ENCODE results near the gene PLAAT2. TPM values are rescaled to one million over a fixed set of nuclear protein-coding genes. Genes with fewer than 3 reads are reported as not detected.
A peak's percentile ranks its signal among the peaks of the same experiment; 100 is the strongest.

PLAAT2 gene
- total and polyA plus RNA-seq, 2 experiments from 2014 or later = 0.77 to 1.9 TPM

DNA sequence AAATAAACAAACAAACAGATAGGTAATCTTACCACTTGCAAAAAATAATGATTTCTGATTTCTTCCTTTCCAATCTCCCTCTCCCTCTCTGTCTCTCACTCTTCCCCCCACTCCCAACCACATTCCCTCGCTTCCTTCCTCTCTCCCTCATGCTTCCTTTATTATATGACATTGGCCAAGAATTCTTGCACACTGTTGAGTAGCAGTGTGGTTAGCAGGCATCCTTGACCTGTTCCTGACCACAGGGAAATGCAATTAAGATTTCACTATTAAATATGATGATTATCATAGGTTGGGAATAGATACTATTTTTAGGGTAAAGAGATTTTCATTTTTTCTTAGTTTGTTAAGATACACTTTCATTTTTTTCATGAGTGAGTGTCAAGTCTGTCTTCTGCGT lies 41.3 kb downstream of the PLAAT2 start:
- peak overlapping the region; percentile 30 for H3K27ac ChIP-seq
- H3K4me3 ChIP-seq = no peak overlapping the region
- H3K9me3 ChIP-seq (ENCODE audit: low read depth) = peaks cover 2% of the 10 kb centered on the region
- H4K20me1 ChIP-seq (ENCODE audit: insufficient read depth, poor library complexity, severe bottlenecking) = no peaks in the 10 kb centered on the region
- H3K4me1 ChIP-seq (ENCODE audit: insufficient read depth) = no peaks in the 10 kb centered on the region
- H3K27me3 ChIP-seq = no peaks in the 10 kb centered on the region
- no peaks in the 10 kb centered on the region for H3K79me2 ChIP-seq
- no peak for DNase-seq (ENCODE audit: low spot score)
- no peak overlapping the region for H2AFZ ChIP-seq
- 90% methylated on average over 2 of the region's 2 CpGs for WGBS (ENCODE audit: low lambda C conversion rate, missing lambda C conversion rate)
- TF ChIP-seq CTCF (IDR thresholded peaks at IDR 0.05; ENCODE audit: poor library complexity) (no peak), EZH2 (IDR thresholded peaks at IDR 0.05; ENCODE audit: borderline replicate concordance) (no peak), EZH2phosphoT487 (IDR thresholded peaks at IDR 0.05; ENCODE audit: low read depth, severe bottlenecking, unreplicated experiment) (no peak)
- H3K4me2 ChIP-seq = no peak overlapping the region
- no peaks in the 10 kb centered on the region for H3K36me3 ChIP-seq (replicated peaks; ENCODE audit: insufficient read depth, low read depth)
- no peaks in the 10 kb centered on the region for H3K9me2 ChIP-seq (replicated peaks; ENCODE audit: insufficient read depth)

GRCh38 chr11:63520606-63521170 lies 42.5 kb downstream of the PLAAT2 start:
- TF ChIP-seq EZH2phosphoT487 (IDR thresholded peaks at IDR 0.05; ENCODE audit: low read depth, severe bottlenecking, unreplicated experiment) = no peak
- TF ChIP-seq EZH2 (IDR thresholded peaks at IDR 0.05; ENCODE audit: borderline replicate concordance) = no peak
- no peak for TF ChIP-seq CTCF (IDR thresholded peaks at IDR 0.05; ENCODE audit: poor library complexity)
- Histone ChIP-seq H3K4me3 (no peak overlapping the region), H3K4me1 (ENCODE audit: insufficient read depth) (no peaks in the 10 kb centered on the region), H3K4me2 (no peak overlapping the region), H3K9me2 (replicated peaks; ENCODE audit: insufficient read depth) (no peaks in the 10 kb centered on the region), H2AFZ (no peak overlapping the region), H3K36me3 (replicated peaks; ENCODE audit: insufficient read depth, low read depth) (no peaks in the 10 kb centered on the region), H3K27me3 (no peaks in the 10 kb centered on the region), H4K20me1 (ENCODE audit: insufficient read depth, poor library complexity, severe bottlenecking) (no peaks in the 10 kb centered on the region), H3K27ac (peak overlapping the region; percentile 30), H3K9me3 (ENCODE audit: low read depth) (peaks cover 2% of the 10 kb centered on the region), H3K79me2 (no peaks in the 10 kb centered on the region)
- 78% methylated on average over 5 of the region's 5 CpGs for WGBS (ENCODE audit: low lambda C conversion rate, missing lambda C conversion rate)
- no peak for DNase-seq (ENCODE audit: low spot score)

DNA sequence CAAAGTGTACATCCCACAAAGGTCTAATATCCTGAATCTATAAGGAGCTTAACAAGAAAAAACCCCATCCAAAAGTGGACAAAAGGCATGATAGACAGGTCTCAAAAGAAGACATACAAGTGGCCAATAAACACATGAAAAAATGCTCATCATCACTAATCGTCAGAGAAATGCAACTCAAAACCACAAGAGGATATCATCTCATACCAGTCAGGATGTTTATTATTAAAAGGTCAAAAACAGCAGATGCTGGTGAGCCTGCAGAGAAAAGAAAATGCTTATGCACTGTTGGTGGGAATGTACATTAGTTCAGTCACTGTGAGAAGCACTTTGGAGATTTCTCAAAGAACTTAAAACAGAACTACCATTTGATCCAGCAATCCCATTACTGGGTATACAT lies 44.6 kb downstream of the PLAAT2 start:
- no peak overlapping the region for H3K27ac ChIP-seq
- no peaks in the 10 kb centered on the region for H3K27me3 ChIP-seq
- H3K4me2 ChIP-seq = no peak overlapping the region
- no peak for DNase-seq (ENCODE audit: low spot score)
- H3K79me2 ChIP-seq = no peaks in the 10 kb centered on the region
- TF ChIP-seq EZH2 (IDR thresholded peaks at IDR 0.05; ENCODE audit: borderline replicate concordance) (no peak), EZH2phosphoT487 (IDR thresholded peaks at IDR 0.05; ENCODE audit: low read depth, severe bottlenecking, unreplicated experiment) (no peak), CTCF (IDR thresholded peaks at IDR 0.05; ENCODE audit: poor library complexity) (no peak)
- no peaks in the 10 kb centered on the region for H3K9me2 ChIP-seq (replicated peaks; ENCODE audit: insufficient read depth)
- no peaks in the 10 kb centered on the region for H3K4me1 ChIP-seq (ENCODE audit: insufficient read depth)
- no peaks in the 10 kb centered on the region for H4K20me1 ChIP-seq (ENCODE audit: insufficient read depth, poor library complexity, severe bottlenecking)
- peaks cover 2% of the 10 kb centered on the region for H3K9me3 ChIP-seq (ENCODE audit: low read depth)
- WGBS (ENCODE audit: low lambda C conversion rate, missing lambda C conversion rate) = 56% methylated on average over 1 of the region's 1 CpG
- H2AFZ ChIP-seq = no peak overlapping the region
- H3K36me3 ChIP-seq (replicated peaks; ENCODE audit: insufficient read depth, low read depth) = no peaks in the 10 kb centered on the region
- H3K4me3 ChIP-seq = no peak overlapping the region

All from hepatocyte (in vitro differentiated cells).